ENCODE data around the gene CSF2RB. TPM values are rescaled to one million over a fixed set of nuclear protein-coding genes. Genes with fewer than 3 reads are reported as not detected.

CSF2RB gene
- total and polyA plus RNA-seq, 8 donors, result 2.5 to 47.5 (median 3.6) TPM

- intact Hi-C loops (cut with DNase I), result no loop called here
- H3K4me3 ChIP-seq, result no peak overlapping the region
- peaks cover 0 to 68% of the 10 kb centered on the region in 2 donors for H3K36me3 ChIP-seq
- no peak overlapping the region for H3K27ac ChIP-seq
- H3K4me1 ChIP-seq, result peaks cover 0 to 35% of the 10 kb centered on the region in 2 donors
- H3K27me3 ChIP-seq, result no peaks in the 10 kb centered on the region
- no peak for DNase-seq
- H3K9me3 ChIP-seq, result no peaks in the 10 kb centered on the region
- ATAC-seq, result no peak
- TF ChIP-seq CTCF (IDR thresholded peaks at IDR 0.05), result no peak
Observed at GRCh38 chr22:36867695-36868094, 45.7 kb upstream of the CSF2RB start.

- intact Hi-C loops (cut with DNase I), result no loop called here
- H3K4me1 ChIP-seq, result peaks cover 0 to 35% of the 10 kb centered on the region in 2 donors
Observed at GRCh38 chr22:36868546-36869181, 44.8 kb upstream of the CSF2RB start.

DNA sequence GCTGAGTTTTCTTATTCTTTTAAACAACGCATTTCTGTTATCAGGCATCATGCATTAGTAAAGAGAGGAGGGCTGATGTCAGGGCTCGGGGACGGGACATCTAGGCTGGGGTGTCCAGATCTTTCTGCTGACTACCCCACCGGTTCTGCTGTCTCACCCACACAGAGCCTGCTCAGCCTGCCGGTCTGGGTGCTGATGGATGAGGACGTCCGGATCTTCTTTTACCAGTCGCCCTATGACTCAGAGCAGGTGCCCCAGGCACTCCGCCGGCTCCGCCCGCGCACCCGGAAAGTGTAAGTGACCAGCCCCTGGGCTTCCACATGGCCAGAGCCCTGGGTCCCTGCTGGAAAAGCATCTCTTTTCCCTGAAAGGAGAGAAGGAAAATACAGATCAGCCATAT, 43.2 kb upstream of the CSF2RB start:
- no peak for TF ChIP-seq CTCF (IDR thresholded peaks at IDR 0.05)
- H3K4me1 ChIP-seq, result peaks cover 9 to 35% of the 10 kb centered on the region in 2 donors
- peaks cover 0 to 69% of the 10 kb centered on the region in 2 donors for H3K36me3 ChIP-seq
- peak overlapping the region in 1 of 2 donors; percentile 30 for H3K27ac ChIP-seq
- no peaks in the 10 kb centered on the region for H3K27me3 ChIP-seq
- no peak for ATAC-seq
- no peak overlapping the region for H3K4me3 ChIP-seq
- no peaks in the 10 kb centered on the region for H3K9me3 ChIP-seq
- intact Hi-C loops (cut with DNase I), result no loop called here
- no peak for DNase-seq

More at GRCh38 chr22:36868546-36869181, 44.8 kb upstream of the CSF2RB start:
- no peaks in the 10 kb centered on the region for H3K27me3 ChIP-seq
- DNase-seq, result no peak
- H3K9me3 ChIP-seq, result no peaks in the 10 kb centered on the region
- peaks cover 0 to 68% of the 10 kb centered on the region in 2 donors for H3K36me3 ChIP-seq
- ATAC-seq, result no peak
- H3K4me3 ChIP-seq, result no peak overlapping the region
- H3K27ac ChIP-seq, result no peak overlapping the region
- no peak for TF ChIP-seq CTCF (IDR thresholded peaks at IDR 0.05)

- Histone ChIP-seq H3K27ac (peak overlapping the region in 1 of 2 donors; percentile 68), H3K9me3 (no peaks in the 10 kb centered on the region), H3K27me3 (no peaks in the 10 kb centered on the region), H3K4me1 (peaks cover 9 to 38% of the 10 kb centered on the region in 2 donors), H3K36me3 (peaks cover 0 to 67% of the 10 kb centered on the region in 2 donors), H3K4me3 (no peak overlapping the region)
- intact Hi-C loops (cut with DNase I), result no loop called here
- DNase-seq, result no peak
- no peak for ATAC-seq
- no peak for TF ChIP-seq CTCF (IDR thresholded peaks at IDR 0.05)
Observed at GRCh38 chr22:36871669-36872081, 41.8 kb upstream of the CSF2RB start.

DNA sequence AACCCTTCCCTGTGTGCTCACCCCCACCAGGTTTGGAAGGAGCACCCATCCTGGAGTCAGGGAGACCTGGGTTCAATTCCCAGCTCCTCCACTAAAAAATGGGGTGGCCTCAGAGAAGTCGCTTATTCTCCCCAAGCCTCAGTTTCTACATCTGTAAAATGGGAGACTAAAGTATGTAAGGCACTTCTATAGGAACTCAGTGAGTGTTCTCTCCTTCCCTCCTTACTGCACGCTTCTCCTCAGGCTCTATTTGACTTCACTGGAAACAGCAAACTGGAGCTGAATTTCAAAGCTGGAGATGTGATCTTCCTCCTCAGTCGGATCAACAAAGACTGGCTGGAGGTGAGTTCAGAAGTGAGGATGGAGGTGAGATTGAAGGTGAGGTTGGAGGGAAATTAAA, 41.3 kb upstream of the CSF2RB start:
- no peak for DNase-seq
- Histone ChIP-seq H3K36me3 (peaks cover 0 to 69% of the 10 kb centered on the region in 2 donors), H3K4me1 (peaks cover 9 to 41% of the 10 kb centered on the region in 2 donors), H3K9me3 (no peaks in the 10 kb centered on the region), H3K27ac (peak overlapping the region in 1 of 2 donors; percentile 68), H3K4me3 (no peak overlapping the region), H3K27me3 (no peaks in the 10 kb centered on the region)
- intact Hi-C loops (cut with DNase I), result no loop called here
- ATAC-seq, result no peak
- no peak for TF ChIP-seq CTCF (IDR thresholded peaks at IDR 0.05)

Measured in left lung (tissue), 10 donors.